ENCODE measurements around the gene TCEAL7.
A peak's percentile ranks its signal among the peaks of the same experiment; 100 is the strongest.
"Not testable (repeated sequence)": the region's sequence is repeated elsewhere in the genome, so short reads cannot be mapped to it uniquely, and the experiment has no call there.

Gene TCEAL7

GRCh38 chrX:103344606-103345005 lies 14.6 kb downstream of the TCEAL7 start:
- Histone ChIP-seq H3K9me3 (ENCODE audit: control insufficient read depth, low read length) (no peaks in the 10 kb centered on the region), H3K27ac (ENCODE audit: low read depth, low read length, severe bottlenecking) (no peak overlapping the region), H3K4me1 (ENCODE audit: control insufficient read depth, insufficient read depth, low read length, poor library complexity, severe bottlenecking) (no peaks in the 10 kb centered on the region), H3K36me3 (ENCODE audit: control insufficient read depth, insufficient read depth, low read length) (no peaks in the 10 kb centered on the region), H3K4me3 (ENCODE audit: extremely low read depth, insufficient read depth, low read length, poor library complexity, severe bottlenecking) (no peak overlapping the region)
- no CpG with 5 or more reads among the region's 2 CpGs for WGBS, 2 experiments (ENCODE audit: insufficient coverage in 2 of 2)

DNA sequence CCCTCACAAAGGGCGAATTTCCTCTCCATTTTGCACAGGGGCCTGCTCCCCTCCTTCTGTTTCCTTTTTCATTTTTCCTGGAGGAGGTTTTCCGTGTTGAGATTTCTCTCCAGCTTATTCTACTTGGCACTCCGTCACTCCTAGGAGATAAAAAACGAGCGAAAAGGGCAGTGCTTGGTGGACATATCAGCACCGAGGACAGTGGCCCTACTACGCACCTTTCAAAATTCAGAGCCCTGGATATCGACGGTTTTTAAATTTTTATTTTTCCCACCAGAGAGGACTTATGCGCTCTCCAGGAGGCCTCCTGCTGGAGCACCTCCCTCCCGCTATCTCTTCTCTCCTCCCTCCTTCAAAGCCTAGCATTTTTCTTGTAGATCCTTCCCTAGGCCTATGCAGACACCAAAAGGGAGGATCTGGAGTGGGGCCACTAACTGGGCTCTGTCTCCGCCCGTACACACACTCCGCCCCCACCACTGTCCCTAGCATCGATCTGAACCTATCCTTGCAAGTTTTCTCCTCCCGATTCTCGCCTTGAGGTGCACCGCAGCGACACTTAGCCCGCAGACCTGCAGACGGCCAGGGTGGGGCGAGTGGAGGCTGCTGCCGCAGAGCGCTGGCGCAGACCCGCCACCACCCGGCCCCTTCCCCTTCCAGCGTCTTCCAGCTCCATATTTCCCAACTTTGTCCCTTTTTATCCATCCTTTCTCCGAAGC lies 17.8 kb downstream of the TCEAL7 start:
- WGBS, 2 experiments (ENCODE audit: insufficient coverage in 2 of 2): 89 to 90% methylated on average over 13 to 22 of the region's 29 CpGs
- no peaks in the 10 kb centered on the region for H3K9me3 ChIP-seq (ENCODE audit: control insufficient read depth, low read length)
- no peaks in the 10 kb centered on the region for H3K4me1 ChIP-seq (ENCODE audit: control insufficient read depth, insufficient read depth, low read length, poor library complexity, severe bottlenecking)
- H3K36me3 ChIP-seq (ENCODE audit: control insufficient read depth, insufficient read depth, low read length): no peaks in the 10 kb centered on the region
- H3K4me3 ChIP-seq (ENCODE audit: extremely low read depth, insufficient read depth, low read length, poor library complexity, severe bottlenecking): no peak overlapping the region
- no peak overlapping the region for H3K27ac ChIP-seq (ENCODE audit: low read depth, low read length, severe bottlenecking)

DNA sequence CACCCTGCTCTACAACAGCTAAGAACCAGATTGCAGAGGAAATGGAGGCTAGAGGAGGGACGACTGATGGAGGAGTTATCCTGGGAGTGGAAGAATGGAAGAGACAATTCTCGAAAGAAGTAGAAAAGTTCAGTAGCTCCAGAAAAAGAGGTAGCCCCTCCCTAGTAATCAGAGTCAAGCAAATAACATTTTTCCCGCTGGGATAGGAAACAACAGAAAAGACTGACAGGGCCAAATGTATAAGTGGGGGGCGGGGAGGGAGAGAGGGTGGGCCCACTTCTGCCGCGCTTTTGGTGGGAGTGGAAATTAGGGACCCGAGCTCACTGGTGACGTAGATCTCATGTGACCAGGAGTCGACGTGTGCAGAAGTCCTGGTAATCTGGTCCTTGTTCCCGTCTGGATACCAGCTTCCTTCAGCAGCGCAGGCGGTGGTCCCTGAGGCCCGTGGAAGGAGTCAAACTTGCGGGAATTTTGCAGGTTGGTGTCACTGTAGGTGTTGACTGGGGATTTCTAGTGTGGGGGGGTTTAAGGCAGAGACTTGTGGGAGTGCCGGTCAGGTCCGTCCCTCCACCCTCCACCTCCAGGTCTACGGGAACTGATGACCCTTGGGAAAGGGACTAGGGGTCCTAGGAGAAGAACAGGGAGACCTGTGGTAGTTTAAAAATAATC lies 26.2 kb downstream of the TCEAL7 start, which contains the start of gene TCEAL9:
Gene TCEAL9 (plus strand): TSS at position 377 of the 669 bp plus-strand sequence. CDS start 1,179 bp downstream, outside the sequence.
- Histone ChIP-seq H3K27ac (ENCODE audit: low read depth, low read length, severe bottlenecking) (peak within 1 kb of the TSS; percentile 93), H3K9me3 (ENCODE audit: control insufficient read depth, low read length) (no peaks in the 10 kb centered on the region), H3K4me3 (ENCODE audit: extremely low read depth, insufficient read depth, low read length, poor library complexity, severe bottlenecking) (peak within 1 kb of the TSS; percentile 66), H3K36me3 (ENCODE audit: control insufficient read depth, insufficient read depth, low read length) (peaks cover 4% of the 10 kb centered on the region), H3K4me1 (ENCODE audit: control insufficient read depth, insufficient read depth, low read length, poor library complexity, severe bottlenecking) (peaks cover 7% of the 10 kb centered on the region)
- WGBS, 2 experiments (ENCODE audit: insufficient coverage in 2 of 2): 0% methylated on average over 3 to 4 of the region's 18 CpGs

DNA sequence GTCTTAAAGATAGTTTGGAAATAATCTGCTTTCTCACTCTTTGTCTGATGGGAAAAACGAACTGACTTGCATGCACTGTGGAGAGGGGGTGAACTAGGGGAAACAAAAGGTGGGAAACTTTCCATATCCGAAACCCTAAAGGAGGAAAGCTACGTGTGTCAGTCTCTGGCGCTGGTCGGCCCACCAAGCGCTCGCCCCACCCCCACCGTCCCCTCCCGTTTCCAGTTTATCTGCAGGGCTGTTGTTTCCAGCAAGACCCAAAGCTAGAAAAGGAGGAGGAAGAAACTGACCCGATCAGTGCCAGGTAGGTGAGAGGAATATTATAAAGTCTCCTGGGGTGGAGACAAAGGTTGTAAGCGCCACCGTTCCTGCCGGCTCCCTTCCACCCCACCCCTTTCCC lies 26.8 kb downstream of the TCEAL7 start:
- Histone ChIP-seq H3K9me3 (ENCODE audit: control insufficient read depth, low read length) (no peaks in the 10 kb centered on the region), H3K4me1 (ENCODE audit: control insufficient read depth, insufficient read depth, low read length, poor library complexity, severe bottlenecking) (peaks cover 9% of the 10 kb centered on the region), H3K27ac (ENCODE audit: low read depth, low read length, severe bottlenecking) (peak overlapping the region; percentile 93), H3K36me3 (ENCODE audit: control insufficient read depth, insufficient read depth, low read length) (peaks cover 4% of the 10 kb centered on the region), H3K4me3 (ENCODE audit: extremely low read depth, insufficient read depth, low read length, poor library complexity, severe bottlenecking) (peak overlapping the region; percentile 66)
- no CpG with 5 or more reads among the region's 13 CpGs for WGBS, 2 experiments (ENCODE audit: insufficient coverage in 2 of 2)

DNA sequence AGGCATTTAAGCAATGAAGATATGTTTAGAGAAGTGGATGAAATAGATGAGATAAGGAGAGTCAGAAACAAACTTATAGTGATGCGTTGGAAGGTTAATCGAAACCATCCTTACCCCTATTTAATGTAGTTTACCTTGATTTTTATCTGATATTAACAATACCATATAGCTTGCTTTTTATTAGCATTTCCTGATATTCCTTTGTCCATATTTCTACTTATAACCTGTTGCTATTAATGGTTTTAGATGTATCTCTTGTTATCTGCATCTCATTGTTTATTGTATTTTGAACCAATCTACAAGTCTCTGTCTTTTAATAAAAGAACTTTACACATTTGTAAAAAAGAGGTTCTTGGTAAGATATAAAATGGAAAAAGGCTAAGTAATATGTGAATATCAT lies 27.8 kb downstream of the TCEAL7 start:
- WGBS, 2 experiments (ENCODE audit: insufficient coverage in 2 of 2): no CpG with 5 or more reads among the region's 2 CpGs
- Histone ChIP-seq H3K4me1 (ENCODE audit: control insufficient read depth, insufficient read depth, low read length, poor library complexity, severe bottlenecking) (peaks cover 11% of the 10 kb centered on the region), H3K9me3 (ENCODE audit: control insufficient read depth, low read length) (no peaks in the 10 kb centered on the region), H3K36me3 (ENCODE audit: control insufficient read depth, insufficient read depth, low read length) (peaks cover 4% of the 10 kb centered on the region), H3K4me3 (ENCODE audit: extremely low read depth, insufficient read depth, low read length, poor library complexity, severe bottlenecking) (peak overlapping the region; percentile 66), H3K27ac (ENCODE audit: low read depth, low read length, severe bottlenecking) (no peak overlapping the region)

- H3K4me3 ChIP-seq (ENCODE audit: extremely low read depth, insufficient read depth, low read length, poor library complexity, severe bottlenecking); H3K27ac ChIP-seq (ENCODE audit: low read depth, low read length, severe bottlenecking); H3K36me3 ChIP-seq (ENCODE audit: control insufficient read depth, insufficient read depth, low read length); H3K9me3 ChIP-seq (ENCODE audit: control insufficient read depth, low read length): not testable (repeated sequence)
- WGBS, 2 experiments (ENCODE audit: insufficient coverage in 2 of 2): no CpG with 5 or more reads among the region's 3 CpGs
- peaks cover 11% of the 10 kb centered on the region for H3K4me1 ChIP-seq (ENCODE audit: control insufficient read depth, insufficient read depth, low read length, poor library complexity, severe bottlenecking)
Observed at GRCh38 chrX:103359605-103360004, 29.6 kb downstream of the TCEAL7 start.

- WGBS, 2 experiments (ENCODE audit: insufficient coverage in 2 of 2): 94% methylated on average over 2 of the region's 2 CpGs; no CpG with 5 or more reads in 1 of the 2 experiments
- no peaks in the 10 kb centered on the region for H3K9me3 ChIP-seq (ENCODE audit: control insufficient read depth, low read length)
- H3K27ac ChIP-seq (ENCODE audit: low read depth, low read length, severe bottlenecking): no peak overlapping the region
- H3K4me3 ChIP-seq (ENCODE audit: extremely low read depth, insufficient read depth, low read length, poor library complexity, severe bottlenecking): no peak overlapping the region
- peaks cover 11% of the 10 kb centered on the region for H3K4me1 ChIP-seq (ENCODE audit: control insufficient read depth, insufficient read depth, low read length, poor library complexity, severe bottlenecking)
- H3K36me3 ChIP-seq (ENCODE audit: control insufficient read depth, insufficient read depth, low read length): peaks cover 4% of the 10 kb centered on the region
Observed at GRCh38 chrX:103360092-103360491, 30.1 kb downstream of the TCEAL7 start.

GRCh38 chrX:103360916-103361315 lies 30.9 kb downstream of the TCEAL7 start:
- H3K4me1 ChIP-seq (ENCODE audit: control insufficient read depth, insufficient read depth, low read length, poor library complexity, severe bottlenecking): peaks cover 11% of the 10 kb centered on the region
- WGBS, 2 experiments (ENCODE audit: insufficient coverage in 2 of 2): 80% methylated on average over 1 of the region's 2 CpGs; no CpG with 5 or more reads in 1 of the 2 experiments
- H3K9me3 ChIP-seq (ENCODE audit: control insufficient read depth, low read length): no peaks in the 10 kb centered on the region
- peaks cover 4% of the 10 kb centered on the region for H3K36me3 ChIP-seq (ENCODE audit: control insufficient read depth, insufficient read depth, low read length)
- no peak overlapping the region for H3K27ac ChIP-seq (ENCODE audit: low read depth, low read length, severe bottlenecking)
- H3K4me3 ChIP-seq (ENCODE audit: extremely low read depth, insufficient read depth, low read length, poor library complexity, severe bottlenecking): no peak overlapping the region

DNA sequence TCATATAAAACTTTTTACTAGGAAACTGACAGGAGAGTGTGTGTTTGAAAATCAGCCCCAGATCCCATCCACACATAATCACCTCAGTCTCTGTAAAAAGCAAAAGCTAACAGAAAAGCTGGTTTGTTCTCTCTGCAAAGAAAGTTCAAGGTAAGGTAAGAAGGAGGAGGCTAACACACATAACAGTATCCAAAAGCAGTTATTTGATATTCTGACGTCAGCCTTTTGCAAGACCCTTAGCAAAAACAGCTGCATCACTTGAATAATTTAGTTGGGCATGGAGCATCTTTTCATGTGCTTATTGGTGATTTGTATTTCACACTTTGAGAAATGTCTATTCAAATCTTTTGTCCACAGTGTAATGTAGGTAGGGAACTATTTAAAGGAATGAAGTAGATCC lies 31.8 kb downstream of the TCEAL7 start:
- Histone ChIP-seq H3K4me1 (ENCODE audit: control insufficient read depth, insufficient read depth, low read length, poor library complexity, severe bottlenecking) (peaks cover 11% of the 10 kb centered on the region), H3K36me3 (ENCODE audit: control insufficient read depth, insufficient read depth, low read length) (peaks cover 4% of the 10 kb centered on the region), H3K4me3 (ENCODE audit: extremely low read depth, insufficient read depth, low read length, poor library complexity, severe bottlenecking) (no peak overlapping the region), H3K27ac (ENCODE audit: low read depth, low read length, severe bottlenecking) (no peak overlapping the region), H3K9me3 (ENCODE audit: control insufficient read depth, low read length) (no peaks in the 10 kb centered on the region)
- WGBS, 2 experiments (ENCODE audit: insufficient coverage in 2 of 2): no CpG with 5 or more reads among the region's 1 CpG

DNA sequence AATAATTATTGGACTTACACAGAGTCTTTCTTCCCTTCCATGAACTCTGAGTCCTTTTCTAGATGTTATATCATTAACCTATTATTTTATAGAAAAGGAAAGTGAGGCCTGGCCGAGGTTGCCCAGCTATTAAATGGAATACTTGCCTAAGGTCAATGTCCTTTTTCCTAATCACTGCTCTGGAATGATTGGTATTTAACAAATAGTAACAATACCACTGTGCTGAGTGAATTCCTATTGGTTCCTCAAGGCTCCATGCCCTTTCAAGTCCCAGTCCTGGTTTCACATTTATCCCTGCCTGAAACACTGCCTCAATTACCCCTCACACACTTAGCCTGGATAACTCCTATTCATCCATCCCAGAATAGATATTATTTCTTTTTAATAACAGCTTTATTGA lies 32.4 kb downstream of the TCEAL7 start:
- H3K36me3 ChIP-seq (ENCODE audit: control insufficient read depth, insufficient read depth, low read length): no peaks in the 10 kb centered on the region
- no CpG with 5 or more reads among the region's 1 CpG for WGBS, 2 experiments (ENCODE audit: insufficient coverage in 2 of 2)
- H3K27ac ChIP-seq (ENCODE audit: low read depth, low read length, severe bottlenecking): no peak overlapping the region
- H3K4me3 ChIP-seq (ENCODE audit: extremely low read depth, insufficient read depth, low read length, poor library complexity, severe bottlenecking): no peak overlapping the region
- H3K9me3 ChIP-seq (ENCODE audit: control insufficient read depth, low read length): no peaks in the 10 kb centered on the region
- H3K4me1 ChIP-seq (ENCODE audit: control insufficient read depth, insufficient read depth, low read length, poor library complexity, severe bottlenecking): peaks cover 10% of the 10 kb centered on the region

DNA sequence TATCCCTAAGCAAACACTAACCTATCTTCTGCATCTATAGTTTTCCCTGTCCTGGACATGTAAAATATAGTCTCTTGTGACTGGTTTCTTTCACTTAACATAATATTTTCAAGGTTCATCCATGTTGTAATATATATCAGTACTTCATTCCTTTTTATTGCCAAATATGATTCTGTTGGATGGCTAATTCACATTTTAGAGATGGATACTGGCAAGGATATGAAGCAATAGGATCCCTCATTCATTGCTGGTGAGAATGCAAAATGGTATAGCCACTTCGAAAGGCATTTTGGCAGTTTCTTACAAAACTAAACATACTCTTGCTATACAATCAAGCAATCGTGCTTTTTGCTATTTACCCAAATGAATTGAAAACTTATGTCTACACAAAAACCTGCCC lies 33.0 kb downstream of the TCEAL7 start:
- Histone ChIP-seq H3K27ac (ENCODE audit: low read depth, low read length, severe bottlenecking) (no peak overlapping the region), H3K36me3 (ENCODE audit: control insufficient read depth, insufficient read depth, low read length) (no peaks in the 10 kb centered on the region), H3K4me3 (ENCODE audit: extremely low read depth, insufficient read depth, low read length, poor library complexity, severe bottlenecking) (no peak overlapping the region), H3K4me1 (ENCODE audit: control insufficient read depth, insufficient read depth, low read length, poor library complexity, severe bottlenecking) (peaks cover 11% of the 10 kb centered on the region), H3K9me3 (ENCODE audit: control insufficient read depth, low read length) (no peaks in the 10 kb centered on the region)
- no CpG with 5 or more reads among the region's 2 CpGs for WGBS, 2 experiments (ENCODE audit: insufficient coverage in 2 of 2)
